GM21367 (cell line): ENCODE data around the gene EPS8L2.

Experiments used
- ATAC-seq: cut with Tn5 transposase; IDR thresholded peaks from one replicate; pipeline ENCODE4 v1.9.1; 2021; ENCODE audit not compliant: unreplicated experiment

The EPS8L2 gene

GRCh38 chr11:705646-706438 is at the start of gene EPS8L2:
Gene EPS8L2, plus strand, starts transcription at chr11:706231. Its CDS starts 3,177 bp downstream, at chr11:709408.
- no peak for ATAC-seq

DNA sequence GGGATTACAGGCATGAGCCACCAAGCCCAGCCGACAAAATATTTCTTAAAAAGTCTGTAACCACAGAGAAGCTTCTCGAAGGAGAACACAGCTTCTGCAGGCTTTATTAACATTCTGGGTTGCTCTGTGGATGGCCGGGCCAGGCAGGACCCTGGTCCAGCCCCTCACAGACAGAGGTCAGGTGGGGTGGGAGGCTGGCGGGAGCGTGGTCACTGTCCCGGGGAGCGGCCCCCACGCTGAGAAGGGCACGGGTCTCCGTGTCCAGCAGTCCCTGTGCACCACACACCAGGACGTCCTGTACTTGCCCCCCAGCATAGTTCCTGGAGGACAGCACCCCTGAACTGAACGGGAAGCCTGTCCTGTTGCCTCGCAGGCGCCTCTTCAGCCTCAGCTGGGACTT is 49.6 kb upstream of the EPS8L2 start:
- no peak for ATAC-seq

GRCh38 chr11:656866-657265 is 49.2 kb upstream of the EPS8L2 start:
- no peak for ATAC-seq

DNA sequence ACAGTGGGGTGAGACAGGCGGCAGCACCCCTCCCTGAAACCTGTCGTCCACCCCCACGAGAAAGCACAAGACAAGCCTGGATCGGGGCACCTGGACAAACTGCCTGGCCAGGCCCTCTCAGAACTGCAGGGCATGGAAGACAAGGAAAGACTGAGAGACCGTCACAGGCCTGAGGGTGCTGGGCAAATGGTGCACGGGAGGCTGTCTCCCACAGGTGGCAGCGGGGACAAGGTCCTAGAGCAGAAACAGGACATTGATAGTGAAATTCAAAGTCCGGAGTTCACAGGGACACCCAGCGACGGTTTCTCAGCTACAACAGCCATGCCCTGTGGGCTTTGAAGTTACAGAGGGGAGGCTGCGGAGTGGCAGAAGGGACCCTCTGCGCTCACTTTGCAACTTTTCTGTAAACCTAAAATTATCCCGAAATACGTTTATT is 48.3 kb upstream of the EPS8L2 start:
- no peak for ATAC-seq

- ATAC-seq, result no peak
Observed at GRCh38 chr11:659532-660085, 46.4 kb upstream of the EPS8L2 start.

DNA sequence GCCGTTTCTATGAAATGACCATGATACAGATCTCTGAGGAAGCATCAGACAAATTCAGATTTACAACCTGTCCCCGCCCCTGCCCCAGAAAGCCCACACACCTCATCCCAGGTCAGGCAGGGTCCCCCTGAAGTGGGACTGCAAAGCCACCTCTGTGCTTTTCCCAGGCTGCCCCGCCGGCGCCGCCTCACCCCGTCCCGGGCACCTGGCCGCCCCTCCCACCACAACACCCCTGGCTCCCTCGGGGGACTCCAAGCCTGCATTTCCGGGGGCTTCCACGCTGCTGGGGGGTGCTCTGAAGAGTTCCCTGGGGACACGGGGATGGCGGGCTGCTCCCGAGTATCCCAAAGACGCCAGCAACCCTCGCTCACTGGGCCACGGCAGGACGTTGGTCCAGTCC is 45.8 kb upstream of the EPS8L2 start:
- no peak for ATAC-seq

DNA sequence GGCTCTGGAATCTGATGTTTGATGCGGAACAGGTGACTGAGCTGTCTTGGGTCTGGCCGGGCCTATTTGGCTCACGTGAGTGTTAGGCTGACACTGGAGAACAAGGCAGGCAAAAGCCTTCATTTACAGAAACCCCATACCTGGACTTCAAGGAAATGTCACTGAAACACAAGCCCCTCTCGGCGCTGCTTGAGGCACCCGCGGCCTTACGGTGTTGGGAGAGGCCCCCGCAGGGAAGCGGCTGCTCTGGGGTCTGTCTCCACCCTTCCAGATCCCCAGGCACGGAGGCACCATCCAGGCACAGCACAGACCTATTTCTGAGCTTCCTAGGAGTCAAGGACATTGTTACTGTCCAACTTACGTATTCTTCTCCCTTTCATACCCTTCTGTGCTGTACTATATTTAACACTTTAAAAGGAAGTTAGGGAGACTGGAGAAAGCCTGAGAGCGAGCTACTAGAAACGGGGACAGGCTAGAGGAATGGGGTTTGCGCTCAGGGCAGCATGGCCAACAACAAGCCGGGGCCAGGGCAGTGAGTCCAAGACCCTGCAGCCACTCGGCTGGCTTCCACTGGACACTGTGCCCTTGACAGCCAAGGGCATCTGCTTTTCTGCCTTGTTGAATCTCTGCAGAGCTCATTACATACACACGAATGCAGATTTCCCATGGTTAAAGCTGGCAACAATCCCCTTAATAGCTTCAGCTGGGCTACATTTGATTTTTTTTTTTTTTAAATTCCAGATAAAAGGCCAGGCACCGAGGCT is 45.2 kb upstream of the EPS8L2 start:
- no peak for ATAC-seq

DNA sequence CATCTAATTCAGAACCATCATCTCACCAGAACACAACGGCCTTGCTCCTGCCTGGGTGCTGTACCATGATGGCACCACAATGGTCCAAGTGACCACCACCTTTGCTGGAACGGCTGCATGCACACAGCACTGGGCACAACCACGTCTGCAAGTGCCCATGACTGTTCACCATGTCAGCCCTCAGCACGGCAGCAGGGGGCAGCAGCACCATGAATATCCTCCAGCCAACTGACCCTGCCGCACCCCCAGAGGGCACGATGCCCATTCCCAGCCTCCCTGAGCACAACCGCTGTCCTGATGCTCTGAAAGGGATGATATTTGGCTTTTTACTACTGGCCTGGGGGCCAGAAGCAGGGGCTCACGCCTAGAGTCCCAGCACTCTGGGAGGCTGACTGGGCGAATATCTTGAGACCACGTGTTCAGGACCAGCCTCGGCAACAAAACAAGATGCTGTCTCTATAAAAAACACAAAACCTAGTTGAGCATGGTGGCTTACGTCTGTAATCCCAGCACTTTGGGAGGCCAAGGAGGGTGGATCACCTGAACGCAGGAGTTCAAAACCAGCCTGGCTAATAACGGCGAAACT is 43.2 kb upstream of the EPS8L2 start:
- ATAC-seq, result no peak

DNA sequence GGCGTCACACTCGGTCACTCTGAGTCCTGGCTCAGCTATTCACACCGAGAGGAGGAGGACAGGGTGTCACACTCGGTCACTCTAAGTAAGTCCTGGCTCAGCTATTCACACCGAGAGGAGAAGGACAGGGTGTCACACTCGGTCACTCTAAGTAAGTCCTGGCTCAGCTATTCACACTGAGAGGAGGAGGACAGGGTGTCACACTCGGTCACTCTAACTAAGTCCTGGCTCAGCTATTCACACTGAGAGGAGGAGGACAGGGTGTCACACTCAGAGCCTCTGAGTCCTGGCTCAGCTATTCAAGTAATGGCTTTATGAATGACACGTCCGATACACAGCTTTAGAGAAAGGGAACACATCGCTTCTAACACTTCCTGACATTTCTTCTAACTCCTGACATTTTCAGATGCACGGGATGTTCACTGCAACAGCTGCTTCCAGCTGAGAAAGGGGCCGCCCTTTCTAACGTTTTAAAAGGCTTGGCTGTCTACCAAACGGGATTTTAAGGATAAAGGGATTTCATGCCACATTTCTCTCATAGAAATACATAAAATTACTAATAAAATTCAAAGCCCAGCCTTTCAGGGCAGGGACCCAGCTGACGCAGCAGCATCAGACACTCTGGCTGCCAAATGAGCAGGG is 40.8 kb upstream of the EPS8L2 start:
- no peak for ATAC-seq

DNA sequence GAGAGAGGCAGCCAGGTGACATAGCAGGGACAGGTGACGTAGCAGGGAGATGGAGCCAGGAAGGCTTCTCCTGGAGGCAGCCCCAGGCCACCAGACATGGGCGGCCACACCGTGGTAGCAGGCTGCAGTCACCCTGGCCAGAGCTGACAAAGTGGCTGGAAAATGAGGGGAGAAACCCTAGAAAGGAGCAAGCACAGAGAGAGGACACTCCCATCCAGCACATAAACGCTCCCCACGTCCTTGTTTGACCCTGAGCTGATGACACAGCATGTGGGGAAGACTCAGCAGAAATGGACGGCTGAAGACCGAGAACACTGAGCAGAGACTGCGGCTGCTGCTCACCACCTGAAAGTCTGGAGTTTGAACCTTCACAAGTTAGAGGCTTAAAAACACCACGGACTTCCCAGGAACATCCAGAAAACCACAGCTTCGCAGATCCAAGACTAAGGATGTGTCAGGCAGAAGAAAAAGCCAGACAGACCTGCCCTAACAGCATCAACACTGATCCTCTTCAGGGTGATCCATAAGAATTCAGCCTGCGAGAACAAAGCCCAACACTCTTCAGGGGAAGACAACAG is 40.2 kb upstream of the EPS8L2 start:
- ATAC-seq, result no peak

DNA sequence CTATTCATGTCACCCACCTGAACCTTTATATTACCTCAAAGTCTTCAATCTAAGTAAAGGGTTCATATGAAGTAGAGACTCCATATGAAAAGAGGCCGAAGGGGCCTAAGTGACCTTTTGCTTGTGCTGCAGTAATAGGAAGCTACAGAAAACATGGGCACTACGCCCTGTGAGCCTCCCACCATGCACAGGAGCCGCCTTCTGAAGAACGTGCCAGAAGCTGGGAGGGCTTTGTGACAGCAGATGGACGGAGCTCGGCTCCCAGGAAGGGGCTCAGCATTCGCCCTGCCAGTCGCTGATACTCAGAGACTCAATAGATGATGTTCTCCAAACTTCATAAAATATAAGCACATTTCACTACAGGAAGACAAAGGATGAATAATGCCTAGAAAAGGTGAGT is 32.2 kb upstream of the EPS8L2 start:
- ATAC-seq, result no peak

- no peak for ATAC-seq
Observed at GRCh38 chr11:674406-674805, 31.6 kb upstream of the EPS8L2 start.

- ATAC-seq, result no peak
Observed at GRCh38 chr11:678297-678696, 27.7 kb upstream of the EPS8L2 start.

GRCh38 chr11:679271-680207 is 26.5 kb upstream of the EPS8L2 start:
- ATAC-seq, result no peak

DNA sequence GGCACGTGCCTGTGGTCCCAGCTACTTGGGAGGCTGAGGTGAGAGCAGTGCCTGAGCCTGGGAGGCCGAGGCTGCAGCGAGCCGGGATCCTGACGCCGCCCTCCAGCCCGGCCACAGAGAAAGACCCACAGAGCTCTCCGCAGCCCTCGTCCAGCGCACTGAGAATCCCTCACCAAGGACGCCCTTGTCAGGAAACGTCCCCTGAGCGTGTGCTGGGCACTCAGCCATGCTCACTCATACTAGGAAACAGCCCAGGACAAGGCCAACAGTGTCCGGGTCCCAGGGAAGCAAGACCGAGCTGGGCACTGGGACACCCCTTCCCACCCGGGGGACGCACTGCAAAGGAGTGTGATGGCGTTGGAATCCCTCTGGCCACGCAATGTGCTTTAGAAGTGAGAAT is 25.6 kb upstream of the EPS8L2 start:
- ATAC-seq, result no peak

DNA sequence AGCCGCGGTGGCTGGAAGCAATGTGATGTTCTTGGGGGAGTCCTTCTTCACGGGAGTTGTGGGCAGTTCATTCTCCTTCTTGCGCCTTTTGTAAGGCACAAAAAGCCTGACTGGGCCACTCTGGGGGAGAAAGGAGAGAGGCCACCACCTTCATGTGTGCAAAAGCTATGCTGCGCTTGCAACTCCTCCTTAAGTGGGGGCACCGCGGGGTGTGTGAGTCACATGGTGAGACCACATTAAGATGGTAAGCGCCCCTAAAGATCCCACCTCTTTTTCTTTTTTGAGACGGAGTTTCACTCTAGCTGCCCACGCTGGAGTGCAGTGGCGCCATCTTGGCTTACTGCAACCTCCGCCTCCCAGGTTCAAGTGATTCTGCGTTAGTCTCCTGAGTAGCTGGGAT is 25.1 kb upstream of the EPS8L2 start:
- ATAC-seq, result no peak

DNA sequence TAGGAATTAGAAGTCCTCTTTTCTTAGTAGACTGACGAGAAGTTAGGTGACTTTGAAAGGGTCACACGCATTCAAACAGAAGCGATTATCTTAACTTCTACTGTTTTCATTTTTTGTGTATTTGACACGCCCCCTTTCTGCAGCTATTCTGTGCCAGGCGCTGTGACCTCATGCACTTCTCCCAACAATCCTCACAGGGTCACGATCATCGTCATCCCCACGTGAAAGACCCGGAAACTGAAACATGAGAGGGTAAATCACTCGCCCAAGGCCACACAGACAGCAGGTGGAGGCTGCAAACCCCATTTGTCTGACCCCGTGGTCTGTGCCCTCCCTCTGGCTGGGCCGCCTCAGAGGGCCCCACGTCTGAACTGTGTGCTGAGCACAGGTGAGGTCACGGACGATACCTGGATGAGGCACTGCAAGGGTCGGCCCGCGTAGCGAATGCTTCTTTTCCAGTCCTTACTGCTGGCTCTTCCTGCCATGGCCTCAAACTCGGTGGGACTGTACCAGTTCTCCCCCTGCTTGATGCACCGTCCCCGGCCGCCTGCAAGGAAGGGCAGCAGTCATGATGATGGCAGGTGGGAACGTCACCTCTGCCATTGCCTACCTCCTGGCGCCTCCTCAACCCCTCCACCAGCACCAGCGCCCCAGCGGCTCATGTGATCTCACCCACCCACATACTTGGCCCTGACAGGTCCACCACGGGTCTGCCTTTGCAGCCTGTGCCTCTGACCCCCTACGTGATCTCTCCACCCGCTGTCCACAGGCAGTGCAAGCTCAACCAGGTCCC is 19.4 kb upstream of the EPS8L2 start:
- ATAC-seq, result no peak

- ATAC-seq, result no peak
Observed at GRCh38 chr11:687751-688150, 18.3 kb upstream of the EPS8L2 start.

- ATAC-seq, result no peak
Observed at GRCh38 chr11:688681-689080, 17.4 kb upstream of the EPS8L2 start.
